ENCODE results near the gene BORCS5.

BORCS5 gene

DNA sequence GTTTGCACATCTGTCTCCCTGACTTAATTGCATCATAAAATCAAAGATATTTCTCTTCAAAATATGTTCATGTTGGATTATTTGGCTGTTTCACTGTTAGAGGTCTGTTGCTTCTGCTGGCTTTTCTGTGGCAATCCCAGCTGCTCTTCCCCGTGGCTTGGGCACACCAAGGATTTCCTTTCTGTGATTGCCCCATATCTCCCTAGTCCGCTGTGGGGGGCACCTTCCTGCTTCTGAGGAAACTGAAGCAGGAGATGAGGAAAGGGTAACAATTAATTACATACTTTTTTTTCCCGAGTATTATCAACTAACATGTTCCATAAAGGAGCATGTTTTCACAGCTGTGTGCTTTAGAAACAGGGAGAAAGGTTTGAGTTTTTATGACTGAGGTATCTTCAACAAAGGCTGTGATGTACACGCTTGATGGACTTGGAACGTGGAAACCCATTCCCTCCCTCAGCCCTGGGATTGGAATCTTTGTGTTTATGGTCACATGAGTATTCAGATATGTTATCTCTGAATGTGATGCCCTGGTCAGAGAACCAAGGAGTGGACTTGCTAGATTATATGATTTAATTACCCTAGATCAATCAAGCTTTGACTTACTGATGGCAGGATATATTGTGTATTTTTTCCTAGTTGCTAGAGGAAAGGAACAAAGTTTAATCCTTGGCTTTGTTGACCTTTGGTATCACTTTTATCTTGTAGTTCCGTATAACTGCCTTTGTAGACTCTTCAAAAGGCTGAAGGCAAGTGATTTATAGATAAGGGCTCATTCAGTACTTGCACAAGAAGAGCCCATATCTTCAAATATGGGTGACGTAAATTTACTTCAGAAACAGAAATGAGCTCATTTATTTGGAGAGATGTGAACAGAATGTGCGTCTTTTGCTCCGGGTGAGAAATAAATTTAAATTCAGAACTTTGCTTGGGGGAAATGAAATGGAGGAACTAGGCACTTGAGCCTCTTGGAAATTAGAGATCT is 46.7 kb downstream of the BORCS5 start:
- TF ChIP-seq EZH2phosphoT487 (conservative IDR thresholded peaks at IDR 0.05; ENCODE audit: low read length) = no peak
- TF ChIP-seq, protein P1, sequence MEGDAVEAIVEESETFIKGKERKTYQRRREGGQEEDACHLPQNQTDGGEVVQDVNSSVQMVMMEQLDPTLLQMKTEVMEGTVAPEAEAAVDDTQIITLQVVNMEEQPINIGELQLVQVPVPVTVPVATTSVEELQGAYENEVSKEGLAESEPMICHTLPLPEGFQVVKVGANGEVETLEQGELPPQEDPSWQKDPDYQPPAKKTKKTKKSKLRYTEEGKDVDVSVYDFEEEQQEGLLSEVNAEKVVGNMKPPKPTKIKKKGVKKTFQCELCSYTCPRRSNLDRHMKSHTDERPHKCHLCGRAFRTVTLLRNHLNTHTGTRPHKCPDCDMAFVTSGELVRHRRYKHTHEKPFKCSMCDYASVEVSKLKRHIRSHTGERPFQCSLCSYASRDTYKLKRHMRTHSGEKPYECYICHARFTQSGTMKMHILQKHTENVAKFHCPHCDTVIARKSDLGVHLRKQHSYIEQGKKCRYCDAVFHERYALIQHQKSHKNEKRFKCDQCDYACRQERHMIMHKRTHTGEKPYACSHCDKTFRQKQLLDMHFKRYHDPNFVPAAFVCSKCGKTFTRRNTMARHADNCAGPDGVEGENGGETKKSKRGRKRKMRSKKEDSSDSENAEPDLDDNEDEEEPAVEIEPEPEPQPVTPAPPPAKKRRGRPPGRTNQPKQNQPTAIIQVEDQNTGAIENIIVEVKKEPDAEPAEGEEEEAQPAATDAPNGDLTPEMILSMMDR (IDR thresholded peaks at IDR 0.05; ENCODE audit: insufficient read depth, low read length, poor library complexity, severe bottlenecking) = no peak
- no peak overlapping the region for H3K4me3 ChIP-seq (ENCODE audit: insufficient read depth, low read length, poor library complexity, severe bottlenecking)

GRCh38 chr12:12404297-12404696 is 47.4 kb downstream of the BORCS5 start:
- Histone ChIP-seq H3K9ac (ENCODE audit: low read length) (no peak overlapping the region), H2AFZ (ENCODE audit: low read depth, low read length, severe bottlenecking) (no peak overlapping the region), H3K27me3 (ENCODE audit: low read length) (no peaks in the 10 kb centered on the region), H3K9me3 (ENCODE audit: insufficient read depth, low read length) (no peaks in the 10 kb centered on the region), H4K20me1 (ENCODE audit: low read depth, low read length) (no peaks in the 10 kb centered on the region), H3K79me2 (ENCODE audit: insufficient read depth, low read length) (no peaks in the 10 kb centered on the region), H3K4me2 (ENCODE audit: low read depth, low read length, poor library complexity, severe bottlenecking) (no peak overlapping the region), H3K4me3 (ENCODE audit: insufficient read depth, low read length, poor library complexity, severe bottlenecking) (no peak overlapping the region), H3K27ac (ENCODE audit: low read depth, low read length) (no peak overlapping the region), H3F3A (ENCODE audit: insufficient read depth) (no peaks in the 10 kb centered on the region), H3K9me2 (replicated peaks; ENCODE audit: insufficient read depth, low read length) (no peaks in the 10 kb centered on the region), H3K36me3 (ENCODE audit: low read length) (no peaks in the 10 kb centered on the region)
- no peak for TF ChIP-seq EZH2phosphoT487 (conservative IDR thresholded peaks at IDR 0.05; ENCODE audit: low read length)
- TF ChIP-seq, protein P1 (IDR thresholded peaks at IDR 0.05; ENCODE audit: insufficient read depth, low read length, poor library complexity, severe bottlenecking) = no peak

More for the DNA sequence above, 46.7 kb downstream of the BORCS5 start:
- Histone ChIP-seq H3K79me2 (ENCODE audit: insufficient read depth, low read length) (no peaks in the 10 kb centered on the region), H3K9ac (ENCODE audit: low read length) (no peak overlapping the region), H3F3A (ENCODE audit: insufficient read depth) (no peaks in the 10 kb centered on the region), H3K4me2 (ENCODE audit: low read depth, low read length, poor library complexity, severe bottlenecking) (no peak overlapping the region), H3K9me2 (replicated peaks; ENCODE audit: insufficient read depth, low read length) (no peaks in the 10 kb centered on the region), H3K27ac (ENCODE audit: low read depth, low read length) (no peak overlapping the region), H3K27me3 (ENCODE audit: low read length) (no peaks in the 10 kb centered on the region), H2AFZ (ENCODE audit: low read depth, low read length, severe bottlenecking) (no peak overlapping the region), H4K20me1 (ENCODE audit: low read depth, low read length) (no peaks in the 10 kb centered on the region), H3K36me3 (ENCODE audit: low read length) (no peaks in the 10 kb centered on the region), H3K9me3 (ENCODE audit: insufficient read depth, low read length) (no peaks in the 10 kb centered on the region)

DNA sequence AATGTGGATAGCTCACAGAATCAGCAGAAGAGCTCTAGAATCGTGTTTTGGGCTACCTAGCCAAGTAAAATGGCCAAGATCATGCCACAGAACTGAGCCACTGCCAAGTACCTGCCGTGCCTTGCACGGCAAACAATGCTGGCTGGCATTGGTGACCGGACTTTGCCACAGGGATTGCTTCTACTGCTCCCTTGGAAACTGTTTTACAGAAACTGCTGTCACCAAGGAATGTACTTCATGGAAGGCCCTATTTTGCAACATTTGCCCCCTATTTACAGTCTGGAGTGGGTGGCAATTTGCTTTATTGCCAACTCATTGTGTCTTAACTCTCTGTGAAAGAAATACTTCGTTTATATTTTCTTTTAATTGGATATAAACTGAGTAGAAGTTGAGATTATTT is 49.0 kb downstream of the BORCS5 start:
- Histone ChIP-seq H2AFZ (ENCODE audit: low read depth, low read length, severe bottlenecking) (no peak overlapping the region), H3K9me2 (replicated peaks; ENCODE audit: insufficient read depth, low read length) (no peaks in the 10 kb centered on the region), H3K9ac (ENCODE audit: low read length) (no peak overlapping the region), H3K4me2 (ENCODE audit: low read depth, low read length, poor library complexity, severe bottlenecking) (no peak overlapping the region), H3K27ac (ENCODE audit: low read depth, low read length) (no peak overlapping the region), H4K20me1 (ENCODE audit: low read depth, low read length) (no peaks in the 10 kb centered on the region), H3K9me3 (ENCODE audit: insufficient read depth, low read length) (no peaks in the 10 kb centered on the region), H3K36me3 (ENCODE audit: low read length) (no peaks in the 10 kb centered on the region), H3K27me3 (ENCODE audit: low read length) (no peaks in the 10 kb centered on the region), H3K4me3 (ENCODE audit: insufficient read depth, low read length, poor library complexity, severe bottlenecking) (no peak overlapping the region), H3K79me2 (ENCODE audit: insufficient read depth, low read length) (no peaks in the 10 kb centered on the region), H3F3A (ENCODE audit: insufficient read depth) (no peaks in the 10 kb centered on the region)
- no peak for TF ChIP-seq EZH2phosphoT487 (conservative IDR thresholded peaks at IDR 0.05; ENCODE audit: low read length)
- TF ChIP-seq, protein P1 (IDR thresholded peaks at IDR 0.05; ENCODE audit: insufficient read depth, low read length, poor library complexity, severe bottlenecking) = no peak
